Activated CD8-positive, alpha-beta memory T cell treated with anti-CD3 and anti-CD28 coated beads, Interleukin-2, amount 10 ng/mL, durations not matched to agents 7 days and 5 days (primary cell): ENCODE results near the gene CTBP2. TPM values are rescaled to one million over a fixed set of nuclear protein-coding genes. Genes with fewer than 3 reads are reported as not detected.

Experiments
- ATAC-seq: fragments of 150-1000 bp; cut with Tn5 transposase; one replicate; pipeline ENCODE4 v1.10.0; 2021; ENCODE audit warnings: moderate library complexity
- CTCF ChIA-PET: fragments of 350-600 bp; sonication (Branson Sonifier 250); formaldehyde crosslinking; loops from one replicate; lab custom pipeline; 2021; ENCODE audit warnings: antibody characterized with exemption; lab: Charles Lee
- DNase-seq: peaks from one replicate; pipeline ENCODE4 v3.0.0-alpha.2; 2020
- H3K27ac Mint-ChIP-seq: one replicate; pipeline ENCODE4 v1.8.0; 2021; ENCODE audit warnings: mild to moderate bottlenecking, mixed read lengths
- H3K27me3 Mint-ChIP-seq: one replicate; pipeline ENCODE4 v1.8.0; 2021; ENCODE audit warnings: mixed read lengths
- H3K36me3 Mint-ChIP-seq: one replicate; pipeline ENCODE4 v1.8.0; 2021; ENCODE audit warnings: mild to moderate bottlenecking, mixed read lengths
- H3K4me1 Mint-ChIP-seq: one replicate; pipeline ENCODE4 v1.8.0; 2021; ENCODE audit warnings: mixed read lengths
- H3K4me3 Mint-ChIP-seq: one replicate; pipeline ENCODE4 v1.8.0; 2021; ENCODE audit warnings: mild to moderate bottlenecking, moderate library complexity, mixed read lengths
- H3K9me3 Mint-ChIP-seq: one replicate; pipeline ENCODE4 v1.8.0; 2022; ENCODE audit warnings: low read depth, mixed read lengths
- total RNA-seq, 2 experiments: library from RNA; stranded (reverse); gene quantifications; one replicate each; pipeline ENCODE4 v1.2.3, GENCODE V29; 2021

The CTBP2 gene
- total RNA-seq, 2 experiments from 2014 or later = 0.61 to 0.82 TPM

- H3K4me1 Mint-ChIP-seq = peaks cover 15% of the 10 kb centered on the region
- DNase-seq (no peak), ATAC-seq (no peak)
- H3K9me3 Mint-ChIP-seq = no peaks in the 10 kb centered on the region
- no peaks in the 10 kb centered on the region for H3K36me3 Mint-ChIP-seq
- no peak overlapping the region for H3K27ac Mint-ChIP-seq
- H3K4me3 Mint-ChIP-seq = no peak overlapping the region
- H3K27me3 Mint-ChIP-seq = peaks cover 49% of the 10 kb centered on the region
- CTCF ChIA-PET = no interaction called here
These were observed 147.4 kb downstream of the CTBP2 start for GRCh38 chr10:125012851-125013528.

- no peaks in the 10 kb centered on the region for H3K36me3 Mint-ChIP-seq
- H3K4me3 Mint-ChIP-seq = no peak overlapping the region
- peaks cover 45% of the 10 kb centered on the region for H3K27me3 Mint-ChIP-seq
- H3K9me3 Mint-ChIP-seq = no peaks in the 10 kb centered on the region
- DNase-seq (no peak), ATAC-seq (no peak)
- peaks cover 15% of the 10 kb centered on the region for H3K4me1 Mint-ChIP-seq
- H3K27ac Mint-ChIP-seq = no peak overlapping the region
- CTCF ChIA-PET = interaction anchor here (1.4 kb wide), 1 partner anchor 19 kb away, joined by 6 read pairs; no protein-coding TSS in a partner anchor
These were observed 148.2 kb downstream of the CTBP2 start for GRCh38 chr10:125011926-125012705.

GRCh38 chr10:125011171-125011925 is 149.0 kb downstream of the CTBP2 start:
- H3K27me3 Mint-ChIP-seq = peaks cover 45% of the 10 kb centered on the region
- H3K36me3 Mint-ChIP-seq = no peaks in the 10 kb centered on the region
- CTCF ChIA-PET = interaction anchor here (1.1 to 1.4 kb wide), 2 partner anchors 19 to 471 kb away, joined by 3 to 6 read pairs; no protein-coding TSS in a partner anchor
- no peak for DNase-seq
- H3K27ac Mint-ChIP-seq = no peak overlapping the region
- peaks cover 15% of the 10 kb centered on the region for H3K4me1 Mint-ChIP-seq
- H3K4me3 Mint-ChIP-seq = no peak overlapping the region
- ATAC-seq = no peak
- no peaks in the 10 kb centered on the region for H3K9me3 Mint-ChIP-seq

- no peaks in the 10 kb centered on the region for H3K9me3 Mint-ChIP-seq
- no peak overlapping the region for H3K4me3 Mint-ChIP-seq
- peaks cover 11% of the 10 kb centered on the region for H3K4me1 Mint-ChIP-seq
- no peak overlapping the region for H3K27ac Mint-ChIP-seq
- no peaks in the 10 kb centered on the region for H3K36me3 Mint-ChIP-seq
- DNase-seq (no peak), ATAC-seq (no peak)
- peaks cover 42% of the 10 kb centered on the region for H3K27me3 Mint-ChIP-seq
- CTCF ChIA-PET = interaction anchor here (1.1 to 1.4 kb wide), 2 partner anchors 18 to 470 kb away, joined by 3 to 6 read pairs; no protein-coding TSS in a partner anchor
These were observed 150.0 kb downstream of the CTBP2 start for GRCh38 chr10:125010362-125010761.

- no peak for ATAC-seq
- H3K27ac Mint-ChIP-seq = no peak overlapping the region
These were observed 150.7 kb downstream of the CTBP2 start for GRCh38 chr10:125009661-125010161.

GRCh38 chr10:125008689-125009638 is 151.4 kb downstream of the CTBP2 start:
- H3K4me3 Mint-ChIP-seq = no peak overlapping the region
- ATAC-seq (no peak), DNase-seq (no peak)
- H3K27ac Mint-ChIP-seq = no peak overlapping the region
- no peaks in the 10 kb centered on the region for H3K4me1 Mint-ChIP-seq
- H3K36me3 Mint-ChIP-seq = no peaks in the 10 kb centered on the region
- CTCF ChIA-PET = interaction anchor here (1.5 to 2.0 kb wide), 2 partner anchors 17 to 38 kb away, joined by 3 to 8 read pairs; no protein-coding TSS in a partner anchor
- H3K27me3 Mint-ChIP-seq = peaks cover 39% of the 10 kb centered on the region
- H3K9me3 Mint-ChIP-seq = no peaks in the 10 kb centered on the region

More at GRCh38 chr10:125009661-125010161, 150.7 kb downstream of the CTBP2 start:
- no peaks in the 10 kb centered on the region for H3K9me3 Mint-ChIP-seq
- no peak for DNase-seq
- H3K4me3 Mint-ChIP-seq = no peak overlapping the region
- CTCF ChIA-PET = no interaction called here
- H3K27me3 Mint-ChIP-seq = peaks cover 40% of the 10 kb centered on the region
- H3K36me3 Mint-ChIP-seq = no peaks in the 10 kb centered on the region
- peaks cover 5% of the 10 kb centered on the region for H3K4me1 Mint-ChIP-seq

- no peak for DNase-seq
- Mint-ChIP-seq H3K9me3 (no peaks in the 10 kb centered on the region), H3K27me3 (peaks cover 27% of the 10 kb centered on the region), H3K4me3 (no peak overlapping the region), H3K27ac (no peak overlapping the region), H3K36me3 (no peaks in the 10 kb centered on the region), H3K4me1 (no peaks in the 10 kb centered on the region)
- no peak for ATAC-seq
- CTCF ChIA-PET = interaction anchor here (1.5 to 2.0 kb wide), 2 partner anchors 15 to 40 kb away, joined by 3 to 8 read pairs; no protein-coding TSS in a partner anchor
These were observed 152.9 kb downstream of the CTBP2 start for GRCh38 chr10:125007436-125007835.

DNA sequence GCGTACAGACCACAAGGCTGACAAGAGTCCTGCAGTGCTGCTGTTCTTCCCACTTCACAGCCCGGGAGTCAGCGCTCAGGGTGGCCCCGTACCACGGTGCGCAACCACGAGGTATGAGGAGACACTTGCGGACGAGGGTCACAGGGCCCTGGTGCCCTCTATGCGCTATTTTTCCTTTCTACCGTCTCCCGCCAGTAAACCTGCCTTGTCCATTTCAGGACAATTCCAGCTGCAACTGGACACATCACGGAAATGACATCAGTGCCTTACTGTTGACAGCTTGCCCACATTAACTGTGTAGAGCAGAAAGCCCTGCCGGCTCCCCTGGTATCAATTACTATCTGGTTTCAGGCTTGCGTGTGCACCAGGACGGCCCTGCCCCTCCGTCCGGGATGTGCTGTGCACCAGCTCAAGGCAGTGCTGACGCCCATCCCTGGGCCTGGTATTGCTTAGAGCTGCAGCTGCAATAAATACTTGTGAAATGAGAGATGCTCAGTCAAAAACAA is 153.4 kb downstream of the CTBP2 start:
- DNase-seq (no peak), ATAC-seq (no peak)
- Mint-ChIP-seq H3K4me3 (no peak overlapping the region), H3K36me3 (no peaks in the 10 kb centered on the region), H3K9me3 (no peaks in the 10 kb centered on the region), H3K27ac (no peak overlapping the region), H3K4me1 (no peaks in the 10 kb centered on the region), H3K27me3 (peaks cover 22% of the 10 kb centered on the region)
- CTCF ChIA-PET = interaction anchor here (1.5 to 2.0 kb wide), 2 partner anchors 15 to 40 kb away, joined by 3 to 8 read pairs; no protein-coding TSS in a partner anchor

DNA sequence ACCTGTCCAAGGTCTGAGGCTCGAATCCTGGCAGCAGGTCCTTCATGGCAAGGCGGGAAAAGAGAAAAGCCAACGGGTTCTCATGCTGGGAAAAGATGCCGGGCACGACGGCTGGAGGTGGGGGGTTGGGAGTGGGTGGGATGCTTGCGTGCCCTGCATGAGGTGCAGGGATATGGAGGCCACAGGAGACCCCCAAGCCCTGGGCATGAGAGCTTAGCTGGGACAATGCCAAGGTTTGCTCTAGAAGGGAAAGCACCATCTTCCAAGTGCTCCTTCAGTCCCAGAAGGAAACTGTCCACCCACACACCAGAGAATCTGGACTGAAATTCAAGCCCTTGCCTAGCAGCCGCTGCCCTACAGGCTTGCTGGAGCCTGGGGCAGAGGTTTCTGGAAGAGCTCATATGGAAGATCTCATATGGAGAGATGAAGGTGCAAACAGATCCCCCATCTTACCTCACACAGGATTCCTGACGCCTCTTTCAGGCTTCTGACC is 154.1 kb downstream of the CTBP2 start:
- DNase-seq = no peak
- Mint-ChIP-seq H3K4me3 (no peak overlapping the region), H3K27me3 (peaks cover 21% of the 10 kb centered on the region), H3K9me3 (no peaks in the 10 kb centered on the region), H3K4me1 (no peaks in the 10 kb centered on the region), H3K27ac (no peak overlapping the region), H3K36me3 (no peaks in the 10 kb centered on the region)
- no peak for ATAC-seq
- CTCF ChIA-PET = no interaction called here

GRCh38 chr10:125005312-125006187 is 154.8 kb downstream of the CTBP2 start:
- Mint-ChIP-seq H3K27me3 (peaks cover 16% of the 10 kb centered on the region), H3K4me1 (no peaks in the 10 kb centered on the region), H3K27ac (no peak overlapping the region), H3K4me3 (no peak overlapping the region), H3K9me3 (no peaks in the 10 kb centered on the region), H3K36me3 (no peaks in the 10 kb centered on the region)
- ATAC-seq (no peak), DNase-seq (no peak)
- CTCF ChIA-PET = interaction anchor here (1.2 kb wide), 1 partner anchor 13 kb away, joined by 3 read pairs; no protein-coding TSS in a partner anchor
